Measurements from ENCODE around the gene ZSCAN1.

DNA sequence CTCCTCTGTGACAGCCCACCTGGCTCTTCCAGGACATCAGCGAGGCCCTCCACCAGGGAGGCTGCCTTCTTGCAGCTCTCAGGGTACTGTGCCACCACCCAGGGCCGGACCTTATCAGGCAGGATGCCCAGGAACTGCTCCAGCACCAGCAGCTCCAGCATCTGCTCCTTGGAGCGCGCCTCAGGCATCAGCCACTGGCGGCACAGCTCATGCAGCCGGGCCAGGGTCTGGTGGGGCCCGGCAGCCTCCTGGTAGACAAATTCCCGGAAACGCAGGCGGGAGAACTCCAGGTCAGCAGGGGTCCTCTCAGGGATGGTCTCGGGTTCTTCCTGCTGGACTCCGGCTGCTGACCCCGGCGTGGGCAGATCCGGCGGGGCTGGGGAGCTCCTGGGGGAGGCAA lies 56.0 kb downstream of the ZSCAN1 start:
- no peak for TF ChIP-seq SP1 (CRISPR knock-in tag; conservative IDR thresholded peaks at IDR 0.05)
- TF ChIP-seq, protein P1, sequence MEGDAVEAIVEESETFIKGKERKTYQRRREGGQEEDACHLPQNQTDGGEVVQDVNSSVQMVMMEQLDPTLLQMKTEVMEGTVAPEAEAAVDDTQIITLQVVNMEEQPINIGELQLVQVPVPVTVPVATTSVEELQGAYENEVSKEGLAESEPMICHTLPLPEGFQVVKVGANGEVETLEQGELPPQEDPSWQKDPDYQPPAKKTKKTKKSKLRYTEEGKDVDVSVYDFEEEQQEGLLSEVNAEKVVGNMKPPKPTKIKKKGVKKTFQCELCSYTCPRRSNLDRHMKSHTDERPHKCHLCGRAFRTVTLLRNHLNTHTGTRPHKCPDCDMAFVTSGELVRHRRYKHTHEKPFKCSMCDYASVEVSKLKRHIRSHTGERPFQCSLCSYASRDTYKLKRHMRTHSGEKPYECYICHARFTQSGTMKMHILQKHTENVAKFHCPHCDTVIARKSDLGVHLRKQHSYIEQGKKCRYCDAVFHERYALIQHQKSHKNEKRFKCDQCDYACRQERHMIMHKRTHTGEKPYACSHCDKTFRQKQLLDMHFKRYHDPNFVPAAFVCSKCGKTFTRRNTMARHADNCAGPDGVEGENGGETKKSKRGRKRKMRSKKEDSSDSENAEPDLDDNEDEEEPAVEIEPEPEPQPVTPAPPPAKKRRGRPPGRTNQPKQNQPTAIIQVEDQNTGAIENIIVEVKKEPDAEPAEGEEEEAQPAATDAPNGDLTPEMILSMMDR (IDR thresholded peaks at IDR 0.05), result no peak
- no peak for TF ChIP-seq SMAD3 (CRISPR knock-in tag; IDR thresholded peaks at IDR 0.05; ENCODE audit: borderline replicate concordance)
- TF ChIP-seq ATF1 (CRISPR knock-in tag; IDR thresholded peaks at IDR 0.05), result no peak
- no peak for TF ChIP-seq IRF2 (CRISPR knock-in tag; IDR thresholded peaks at IDR 0.05; ENCODE audit: borderline replicate concordance, low read depth)
- TF ChIP-seq ZNF232 (CRISPR knock-in tag; IDR thresholded peaks at IDR 0.05), result no peak
- TF ChIP-seq FOXJ3 (CRISPR knock-in tag; IDR thresholded peaks at IDR 0.05; ENCODE audit: borderline replicate concordance), result no peak
- TF ChIP-seq, protein P2, sequence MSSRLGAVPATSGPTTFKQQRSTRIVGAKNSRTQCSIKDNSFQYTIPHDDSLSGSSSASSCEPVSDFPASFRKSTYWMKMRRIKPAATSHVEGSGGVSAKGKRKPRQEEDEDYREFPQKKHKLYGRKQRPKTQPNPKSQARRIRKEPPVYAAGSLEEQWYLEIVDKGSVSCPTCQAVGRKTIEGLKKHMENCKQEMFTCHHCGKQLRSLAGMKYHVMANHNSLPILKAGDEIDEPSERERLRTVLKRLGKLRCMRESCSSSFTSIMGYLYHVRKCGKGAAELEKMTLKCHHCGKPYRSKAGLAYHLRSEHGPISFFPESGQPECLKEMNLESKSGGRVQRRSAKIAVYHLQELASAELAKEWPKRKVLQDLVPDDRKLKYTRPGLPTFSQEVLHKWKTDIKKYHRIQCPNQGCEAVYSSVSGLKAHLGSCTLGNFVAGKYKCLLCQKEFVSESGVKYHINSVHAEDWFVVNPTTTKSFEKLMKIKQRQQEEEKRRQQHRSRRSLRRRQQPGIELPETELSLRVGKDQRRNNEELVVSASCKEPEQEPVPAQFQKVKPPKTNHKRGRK (CRISPR knock-in tag; IDR thresholded peaks at IDR 0.05; ENCODE audit: borderline replicate concordance), result no peak
